HEK293 (cell line): ENCODE results near the gene GNB1.
"Not testable (repeated sequence)": the region's sequence is repeated elsewhere in the genome, so short reads cannot be mapped to it uniquely, and the experiment has no call there.

Source experiments
- CTCF ChIA-PET: fragments of 350-600 bp; formaldehyde crosslinking; extraction: SDS; loops from one replicate; lab custom pipeline; 2021; ENCODE audit warnings: antibody characterized with exemption; lab: Yijun Ruan, JAX
- POLR2A ChIA-PET: fragments of 300-600 bp; formaldehyde crosslinking; extraction: SDS; loops from one replicate; lab custom pipeline; 2020; ENCODE audit warnings: antibody characterized with exemption, inconsistent platforms; lab: Yijun Ruan, JAX
- H3K27ac ChIP-seq: fragments of 200-500 bp; sonication (Bioruptor generic); 2 replicates; pipeline ENCODE4 v1.5.1; 2014; ENCODE audit warnings: low read depth, low read length, control low read depth, inconsistent platforms; ENCODE audit errors: extremely low read depth
- H3K36me3 ChIP-seq, 2 experiments: fragments of 200-500 bp in 1 of 2; sonication (Bioruptor generic) in 1 of 2; 1 replicate in 1 of 2; 2 replicates in 1 of 2; pipeline ENCODE4 v1.5.1; 2014 to 2017; ENCODE audit warnings: inconsistent platforms in 2 of 2, low read length in 2 of 2; ENCODE audit not compliant: control insufficient read depth in 2 of 2, insufficient read depth in 1 of 2
- H3K4me1 ChIP-seq: fragments of 200-500 bp; sonication (Bioruptor generic); 2 replicates; pipeline ENCODE4 v1.5.1; 2014; ENCODE audit warnings: mild to moderate bottlenecking, low read length, inconsistent platforms; ENCODE audit not compliant: control insufficient read depth, insufficient read depth
- H3K4me3 ChIP-seq: 2 replicates; pipeline ENCODE4 v1.5.1; 2011; ENCODE audit warnings: low read depth, mild to moderate bottlenecking, control low read depth, low read length, moderate library complexity
- H3K9me3 ChIP-seq: fragments of 200-500 bp; sonication (Bioruptor generic); 2 replicates; pipeline ENCODE4 v1.5.1; 2014; ENCODE audit warnings: low read depth, low read length, inconsistent platforms; ENCODE audit not compliant: control insufficient read depth, insufficient read depth

Gene GNB1

GRCh38 chr1:1737675-1738590, 153.0 kb downstream of the GNB1 start:
- H3K4me1 ChIP-seq, POLR2A ChIA-PET, H3K27ac ChIP-seq, CTCF ChIA-PET, H3K4me3 ChIP-seq, H3K9me3 ChIP-seq: not testable (repeated sequence)
- H3K36me3 ChIP-seq = peaks cover under 1 to 30% of the 10 kb centered on the region in 2 experiments; a peak in 2 of 3 replicates
